Bronchial epithelial cell (primary cell): ENCODE data around the gene DDX47. TPM values are rescaled to one million over a fixed set of nuclear protein-coding genes. Genes with fewer than 3 reads are reported as not detected.

Source experiments
- DNase-seq: peaks from one replicate; pipeline ENCODE4 v3.0.0-alpha.2; 2010; ENCODE audit warnings: low read depth
- FAIRE-seq: peaks from 2 replicates; lab custom pipeline; 2011; peaks lifted over from hg19 to GRCh38; lab: Jason Lieb, UNC
- H3K27me3 ChIP-seq: 2 replicates; pipeline ENCODE4 v1.5.1; 2011; ENCODE audit warnings: low read length; ENCODE audit not compliant: control insufficient read depth, insufficient read depth
- H3K36me3 ChIP-seq: 2 replicates; pipeline ENCODE4 v1.5.1; 2011; ENCODE audit warnings: low read length; ENCODE audit not compliant: control insufficient read depth, insufficient read depth
- H3K4me3 ChIP-seq: 2 replicates; pipeline ENCODE4 v1.5.1; 2011; ENCODE audit warnings: mild to moderate bottlenecking, low read depth, low read length, control low read depth
- total RNA-seq: library from RNA; depleted of rRNA; stranded (reverse); fragments of >200 nt; gene quantifications from 2 replicates; pipeline ENCODE4 v1.2.1, GENCODE V29; 2014
- TF ChIP-seq, protein P1 (sequence below): IDR thresholded peaks from 2 replicates; pipeline ENCODE4 v1.5.1; 2011; ENCODE audit warnings: mild to moderate bottlenecking, moderate library complexity, low read length, control low read depth, inconsistent platforms; ENCODE audit not compliant: insufficient read depth, severe bottlenecking

DDX47 gene
- total RNA-seq, 1 donor from 2014 or later, result 56.9 TPM

GRCh38 chr12:12877153-12877768, 64.1 kb downstream of the DDX47 start:
- Histone ChIP-seq H3K27me3 (no peaks in the 10 kb centered on the region), H3K4me3 (no peak overlapping the region)
- FAIRE-seq, result no peak

DNA sequence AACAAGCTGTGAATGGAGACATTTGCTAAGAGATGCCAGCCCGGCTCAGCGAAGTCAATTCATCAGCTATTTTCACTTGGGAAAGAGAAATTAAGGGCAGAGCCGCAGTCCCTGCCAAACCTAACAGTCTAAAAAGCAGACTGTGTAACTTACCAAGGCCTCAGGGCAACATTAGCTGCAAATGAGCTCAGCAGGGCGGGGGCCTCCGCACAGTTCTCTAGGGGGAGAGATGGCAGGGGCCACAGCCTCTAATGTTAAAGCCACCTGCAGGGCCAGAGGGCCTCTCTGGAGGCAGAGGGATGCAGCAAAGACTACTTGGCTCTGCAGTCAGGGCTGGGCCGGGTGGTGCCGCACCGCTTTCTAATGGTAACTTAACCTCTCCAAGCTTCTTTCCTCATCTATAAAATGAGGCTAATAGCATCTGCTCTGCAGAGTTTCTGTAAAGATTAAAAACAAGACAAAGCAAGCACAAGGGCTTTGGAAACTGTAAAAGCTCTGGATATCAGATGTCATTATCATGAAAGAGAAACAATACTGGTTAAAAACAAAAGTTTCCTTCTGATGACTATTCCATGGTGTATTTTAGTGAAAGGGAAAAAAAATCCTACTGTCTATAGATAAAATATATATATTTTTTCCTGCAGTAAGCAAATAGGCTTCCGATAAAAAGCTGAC, 64.8 kb downstream of the DDX47 start:
- TF ChIP-seq, protein P1, sequence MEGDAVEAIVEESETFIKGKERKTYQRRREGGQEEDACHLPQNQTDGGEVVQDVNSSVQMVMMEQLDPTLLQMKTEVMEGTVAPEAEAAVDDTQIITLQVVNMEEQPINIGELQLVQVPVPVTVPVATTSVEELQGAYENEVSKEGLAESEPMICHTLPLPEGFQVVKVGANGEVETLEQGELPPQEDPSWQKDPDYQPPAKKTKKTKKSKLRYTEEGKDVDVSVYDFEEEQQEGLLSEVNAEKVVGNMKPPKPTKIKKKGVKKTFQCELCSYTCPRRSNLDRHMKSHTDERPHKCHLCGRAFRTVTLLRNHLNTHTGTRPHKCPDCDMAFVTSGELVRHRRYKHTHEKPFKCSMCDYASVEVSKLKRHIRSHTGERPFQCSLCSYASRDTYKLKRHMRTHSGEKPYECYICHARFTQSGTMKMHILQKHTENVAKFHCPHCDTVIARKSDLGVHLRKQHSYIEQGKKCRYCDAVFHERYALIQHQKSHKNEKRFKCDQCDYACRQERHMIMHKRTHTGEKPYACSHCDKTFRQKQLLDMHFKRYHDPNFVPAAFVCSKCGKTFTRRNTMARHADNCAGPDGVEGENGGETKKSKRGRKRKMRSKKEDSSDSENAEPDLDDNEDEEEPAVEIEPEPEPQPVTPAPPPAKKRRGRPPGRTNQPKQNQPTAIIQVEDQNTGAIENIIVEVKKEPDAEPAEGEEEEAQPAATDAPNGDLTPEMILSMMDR, result no peak
- Histone ChIP-seq H3K36me3 (no peaks in the 10 kb centered on the region), H3K4me3 (no peak overlapping the region), H3K27me3 (no peaks in the 10 kb centered on the region)
- DNase-seq (no peak), FAIRE-seq (no peak)

More at GRCh38 chr12:12877153-12877768, 64.1 kb downstream of the DDX47 start:
- DNase-seq, result peak; percentile 66
- H3K36me3 ChIP-seq, result no peaks in the 10 kb centered on the region
- TF ChIP-seq, protein P1, result no peak

Other genes with a start within 250 kb of the DDX47 start
- gene CREBL2, start 201.5 kb upstream of the DDX47 start, total RNA-seq, result 17.9 and 23.9 TPM in 2 replicates
- 0.13 TPM in 1 of 2 replicates, not detected in the other for gene GPR19, start 117.2 kb upstream of the DDX47 start, total RNA-seq
- 34.0 and 38.7 TPM in 2 replicates for gene CDKN1B, start 96.0 kb upstream of the DDX47 start, total RNA-seq
- gene APOLD1, start 27.7 kb upstream of the DDX47 start, total RNA-seq, result 1.4 and 2.6 TPM in 2 replicates
- gene GPRC5A, start 78.2 kb downstream of the DDX47 start, total RNA-seq, result 16.1 and 19.3 TPM in 2 replicates
- 0.77 TPM in 1 of 2 replicates, not detected in the other for gene GPRC5D, start 138.8 kb downstream of the DDX47 start, total RNA-seq
- 4.2 and 6.1 TPM in 2 replicates for gene HEBP1, start 186.9 kb downstream of the DDX47 start, total RNA-seq
- 2.4 and 3.7 TPM in 2 replicates for gene FAM234B, start 231.0 kb downstream of the DDX47 start, total RNA-seq